Subcutaneous abdominal adipose tissue (tissue), 5 donors: Measurements from ENCODE around the gene PIGQ.

Experiments used
- H3K27ac ChIP-seq: one replicate; pipeline ENCODE4 v1.7.0; 2013; ENCODE audit warnings: low read depth, mild to moderate bottlenecking, inconsistent platforms, low read length, moderate library complexity
- H3K27me3 ChIP-seq, 5 donors: one replicate each; pipeline ENCODE4 v1.7.0; 2013; ENCODE audit warnings: low read length in 5 of 5, inconsistent platforms in 1 of 5; ENCODE audit not compliant: control insufficient read depth in 5 of 5, insufficient read depth in 4 of 5
- H3K36me3 ChIP-seq, 5 donors: one replicate each; pipeline ENCODE4 v1.7.0; 2013; ENCODE audit warnings: low read length in 5 of 5; ENCODE audit not compliant: control insufficient read depth in 5 of 5, insufficient read depth in 5 of 5
- H3K4me1 ChIP-seq, 5 donors: one replicate each; pipeline ENCODE4 v1.7.0; 2013; ENCODE audit warnings: low read length in 5 of 5, mild to moderate bottlenecking in 3 of 5, moderate library complexity in 1 of 5; ENCODE audit not compliant: control insufficient read depth in 5 of 5, insufficient read depth in 5 of 5
- H3K4me3 ChIP-seq, 5 donors: one replicate each; pipeline ENCODE4 v1.7.0; 2013; ENCODE audit warnings: low read length in 5 of 5, low read depth in 1 of 5
- H3K9ac ChIP-seq, 5 donors: one replicate each; pipeline ENCODE4 v1.7.0; 2013; ENCODE audit warnings: low read length in 5 of 5, mild to moderate bottlenecking in 4 of 5, moderate library complexity in 3 of 5
- H3K9me3 ChIP-seq, 5 donors: one replicate each; pipeline ENCODE4 v1.7.0; 2013; ENCODE audit warnings: low read length in 5 of 5; ENCODE audit not compliant: control insufficient read depth in 5 of 5
- donor health status: healthy.
- donor health status: healthy.
- donor health status: healthy.
- donor health status: healthy.
- donor health status: healthy.

PIGQ gene

GRCh38 chr16:578870-579405, 9.2 kb downstream of the PIGQ start:
- Histone ChIP-seq H3K9ac (no peak overlapping the region), H3K9me3 (no peaks in the 10 kb centered on the region), H3K4me1 (peaks cover 0 to 6% (median 0%) of the 10 kb centered on the region in 5 donors), H3K4me3 (peak overlapping the region in 2 of 5 donors; percentile 44 to 59), H3K36me3 (peaks cover 0 to 48% (median 28%) of the 10 kb centered on the region in 5 donors), H3K27me3 (no peaks in the 10 kb centered on the region), H3K27ac (no peak overlapping the region)

GRCh38 chr16:580141-580945, 10.6 kb downstream of the PIGQ start:
- no peaks in the 10 kb centered on the region for H3K27me3 ChIP-seq
- H3K36me3 ChIP-seq = peaks cover 0 to 34% (median 14%) of the 10 kb centered on the region in 5 donors
- H3K9ac ChIP-seq = no peak overlapping the region
- H3K4me3 ChIP-seq = no peak overlapping the region
- no peak overlapping the region for H3K27ac ChIP-seq
- H3K9me3 ChIP-seq = no peaks in the 10 kb centered on the region
- peaks cover 0 to 6% (median 0%) of the 10 kb centered on the region in 5 donors for H3K4me1 ChIP-seq

- Histone ChIP-seq H3K36me3 (peaks cover 0 to 27% (median 7%) of the 10 kb centered on the region in 5 donors), H3K4me3 (no peak overlapping the region)
Observed at GRCh38 chr16:580946-581498, 11.3 kb downstream of the PIGQ start.

GRCh38 chr16:582218-582613, 12.4 kb downstream of the PIGQ start:
- no peak overlapping the region for H3K27ac ChIP-seq
- H3K4me1 ChIP-seq = peaks cover 1 to 24% (median 9%) of the 10 kb centered on the region in 5 donors
- H3K9me3 ChIP-seq = no peaks in the 10 kb centered on the region
- H3K27me3 ChIP-seq = peaks cover 0 to 2% (median 0%) of the 10 kb centered on the region in 5 donors
- H3K36me3 ChIP-seq = peaks cover 0 to 21% (median 6%) of the 10 kb centered on the region in 5 donors
- no peak overlapping the region for H3K9ac ChIP-seq
- H3K4me3 ChIP-seq = no peak overlapping the region

More at GRCh38 chr16:580946-581498, 11.3 kb downstream of the PIGQ start:
- Histone ChIP-seq H3K27ac (no peak overlapping the region), H3K9ac (no peak overlapping the region), H3K27me3 (peaks cover 0 to 2% (median 0%) of the 10 kb centered on the region in 5 donors), H3K9me3 (no peaks in the 10 kb centered on the region), H3K4me1 (peaks cover 0 to 12% (median 0%) of the 10 kb centered on the region in 5 donors)

GRCh38 chr16:582614-583331, 13.0 kb downstream of the PIGQ start:
- H3K9ac ChIP-seq = no peak overlapping the region
- H3K4me1 ChIP-seq = peaks cover 3 to 29% (median 14%) of the 10 kb centered on the region in 5 donors
- peaks cover 0 to 2% (median 0%) of the 10 kb centered on the region in 5 donors for H3K27me3 ChIP-seq
- peaks cover 0 to 21% (median 6%) of the 10 kb centered on the region in 5 donors for H3K36me3 ChIP-seq
- H3K27ac ChIP-seq = no peak overlapping the region
- H3K4me3 ChIP-seq = no peak overlapping the region
- no peaks in the 10 kb centered on the region for H3K9me3 ChIP-seq

- Histone ChIP-seq H3K4me1 (peaks cover 5 to 36% (median 21%) of the 10 kb centered on the region in 5 donors), H3K27me3 (peaks cover 0 to 2% (median 0%) of the 10 kb centered on the region in 5 donors), H3K9ac (no peak overlapping the region), H3K9me3 (no peaks in the 10 kb centered on the region), H3K27ac (no peak overlapping the region), H3K4me3 (no peak overlapping the region), H3K36me3 (peaks cover 0 to 21% (median 6%) of the 10 kb centered on the region in 5 donors)
Observed at GRCh38 chr16:583470-583814, 13.7 kb downstream of the PIGQ start.

GRCh38 chr16:583815-584591, 14.2 kb downstream of the PIGQ start:
- no peak overlapping the region for H3K9ac ChIP-seq
- no peak overlapping the region for H3K27ac ChIP-seq

GRCh38 chr16:585351-585750, 15.6 kb downstream of the PIGQ start:
- no peak overlapping the region for H3K9ac ChIP-seq
- H3K27ac ChIP-seq = no peak overlapping the region
- peaks cover 5 to 40% (median 24%) of the 10 kb centered on the region in 5 donors for H3K4me1 ChIP-seq

More at GRCh38 chr16:583815-584591, 14.2 kb downstream of the PIGQ start:
- Histone ChIP-seq H3K27me3 (peaks cover 0 to 2% (median 0%) of the 10 kb centered on the region in 5 donors), H3K36me3 (peaks cover 0 to 21% (median 6%) of the 10 kb centered on the region in 5 donors), H3K4me1 (peaks cover 5 to 39% (median 24%) of the 10 kb centered on the region in 5 donors), H3K4me3 (no peak overlapping the region), H3K9me3 (no peaks in the 10 kb centered on the region)

GRCh38 chr16:586047-586644, 16.4 kb downstream of the PIGQ start:
- Histone ChIP-seq H3K9me3 (no peaks in the 10 kb centered on the region), H3K27me3 (peaks cover 0 to 2% (median 0%) of the 10 kb centered on the region in 5 donors), H3K9ac (no peak overlapping the region), H3K36me3 (peaks cover 0 to 8% (median 4%) of the 10 kb centered on the region in 5 donors), H3K27ac (no peak overlapping the region), H3K4me3 (no peak overlapping the region), H3K4me1 (peaks cover 10 to 48% (median 32%) of the 10 kb centered on the region in 5 donors)

More at GRCh38 chr16:585351-585750, 15.6 kb downstream of the PIGQ start:
- Histone ChIP-seq H3K4me3 (no peak overlapping the region), H3K36me3 (peaks cover 0 to 15% (median 6%) of the 10 kb centered on the region in 5 donors), H3K27me3 (peaks cover 0 to 2% (median 0%) of the 10 kb centered on the region in 5 donors), H3K9me3 (no peaks in the 10 kb centered on the region)
